HCT116 (cell line): ENCODE results near the gene TUT7. TPM values are rescaled to one million over a fixed set of nuclear protein-coding genes. Genes with fewer than 3 reads are reported as not detected.

ENCODE experiments used
- ATAC-seq: fragments of 200-7000 bp; cut with Tn5 transposase; 2 replicates; pipeline ENCODE4 v1.9.1; 2020; ENCODE audit warnings: mild to moderate bottlenecking, moderate library complexity
- BruUV-seq: library from RNA; stranded (reverse); fragments of 400-500 nt; replicated peaks from 2 replicates; lab custom pipeline; 2021; lab: Mats Ljungman, UMichigan
- CTCF ChIA-PET: fragments of 300-600 bp; sonication (Branson Sonifier 250); formaldehyde crosslinking; loops from one replicate; lab custom pipeline; 2021; ENCODE audit warnings: antibody characterized with exemption; lab: Charles Lee
- POLR2A ChIA-PET: fragments of 300-600, 350-600 bp; sonication (Branson Sonifier 250); formaldehyde crosslinking; loops from one replicate; lab custom pipeline; 2021; ENCODE audit warnings: antibody characterized with exemption; lab: Charles Lee
- RAD21 ChIA-PET, 2 experiments: fragments of 300-600 bp; sonication (Branson Sonifier 250); formaldehyde crosslinking; loops; one replicate each; lab custom pipeline; 2023; ENCODE audit warnings: low total read pairs in 2 of 2; ENCODE audit not compliant: uncharacterized antibody in 2 of 2, unreplicated experiment in 2 of 2, low non-redundant PET in 1 of 2; lab: Charles Lee
- DNase-seq: peaks from one replicate; pipeline ENCODE4 v3.0.0-alpha.2; 2010; ENCODE audit warnings: low read depth, low spot score
- H2AFZ ChIP-seq: fragments of 200-600 bp; shearing (Covaris generic), sonication (generic); 2 replicates; pipeline ENCODE4 v1.6.1; 2017; ENCODE audit warnings: low read depth, mixed run types, mixed read lengths, antibody characterized with exemption, low read length; ENCODE audit not compliant: poor library complexity, severe bottlenecking
- H3K27ac ChIP-seq: 2 replicates; pipeline ENCODE4 v1.5.1; 2012; ENCODE audit warnings: low read depth, low read length
- H3K27me3 ChIP-seq: fragments of 200-600 bp; sonication (generic); 2 replicates; pipeline ENCODE4 v1.6.1; 2016; ENCODE audit warnings: mixed run types, low read length, mixed read lengths; ENCODE audit not compliant: insufficient read depth
- H3K36me3 ChIP-seq, 2 experiments: fragments of 200-500 bp in 1 of 2; fragments of 200-600 bp in 1 of 2; sonication (Bioruptor generic) in 1 of 2; sonication (generic) in 1 of 2; 2 replicates each; pipeline versions ENCODE4 v1.5.1 to v1.6.1; 2014 to 2016; ENCODE audit warnings: low read length in 2 of 2, inconsistent platforms in 1 of 2, mixed read lengths in 1 of 2, mixed run types in 1 of 2; ENCODE audit not compliant: insufficient read depth in 2 of 2, control insufficient read depth in 1 of 2
- H3K4me1 ChIP-seq, 2 experiments: fragments of 200-600 bp in 1 of 2; sonication (generic) in 1 of 2; 2 replicates each; pipeline versions ENCODE4 v1.5.1 to v1.6.1; 2012 to 2017; ENCODE audit warnings: low read length in 2 of 2, inconsistent platforms in 1 of 2, mild to moderate bottlenecking in 1 of 2, mixed read lengths in 1 of 2, mixed run types in 1 of 2, moderate library complexity in 1 of 2; ENCODE audit not compliant: insufficient read depth in 2 of 2, control insufficient read depth in 1 of 2
- H3K4me2 ChIP-seq: fragments of 200-600 bp; sonication (generic); 2 replicates; pipeline ENCODE4 v1.6.1; 2017; ENCODE audit warnings: mixed run types, low read length, mixed read lengths
- H3K4me3 ChIP-seq, 2 experiments: fragments of 200-600 bp in 1 of 2; sonication (generic) in 1 of 2; replicated peaks in 1 of 2; 2 replicates each; pipeline ENCODE4 v1.5.1; 2011 to 2016; ENCODE audit warnings: low read length in 2 of 2, control low read depth in 1 of 2, low read depth in 1 of 2, mild to moderate bottlenecking in 1 of 2, mixed read lengths in 1 of 2, mixed run types in 1 of 2
- H3K79me2 ChIP-seq: fragments of 200-600 bp; sonication (generic); 2 replicates; pipeline ENCODE4 v1.6.1; 2017; ENCODE audit warnings: mild to moderate bottlenecking, mixed run types, low read length, moderate library complexity, mixed read lengths; ENCODE audit not compliant: insufficient read depth
- H3K9ac ChIP-seq: fragments of 200-600 bp; sonication (generic); 2 replicates; pipeline ENCODE4 v1.6.1; 2016; ENCODE audit warnings: low read length, mixed read lengths
- H3K9me2 ChIP-seq: fragments of 200-600 bp; sonication (generic), shearing (Covaris generic); 2 replicates; pipeline ENCODE4 v1.6.1; 2017; ENCODE audit warnings: mixed run types, mild to moderate bottlenecking, moderate library complexity; ENCODE audit not compliant: insufficient read depth
- H3K9me3 ChIP-seq, 2 experiments: fragments of 200-500 bp in 1 of 2; fragments of 200-600 bp in 1 of 2; sonication (Bioruptor generic) in 1 of 2; sonication (generic) in 1 of 2; 2 replicates each; pipeline ENCODE4 v1.6.1; 2014 to 2017; ENCODE audit warnings: low read length in 2 of 2, mixed read lengths in 2 of 2, inconsistent platforms in 1 of 2, low read depth in 1 of 2, mild to moderate bottlenecking in 1 of 2, mixed run types in 1 of 2, moderate library complexity in 1 of 2; ENCODE audit not compliant: control insufficient read depth in 1 of 2, insufficient read depth in 1 of 2
- H4K20me1 ChIP-seq: fragments of 200-600 bp; sonication (generic), shearing (Covaris generic); 2 replicates; pipeline ENCODE4 v1.6.1; 2017; ENCODE audit warnings: mixed run types, mild to moderate bottlenecking, moderate library complexity; ENCODE audit not compliant: insufficient read depth
- CEBPB ChIP-seq: IDR thresholded peaks from 2 replicates; pipeline ENCODE4 v1.6.1; 2012; ENCODE audit warnings: low read depth
- POLR2A ChIP-seq: IDR thresholded peaks from 2 replicates; pipeline ENCODE4 v1.7.0; 2011; ENCODE audit warnings: borderline replicate concordance; ENCODE audit not compliant: insufficient read depth, insufficient read length; ENCODE audit errors: extremely low read depth
- RAD21 ChIP-seq: IDR thresholded peaks from 2 replicates; pipeline ENCODE4 v1.6.1; 2012; ENCODE audit warnings: low read depth, mild to moderate bottlenecking
- SRF ChIP-seq: IDR thresholded peaks from 2 replicates; pipeline ENCODE4 v1.6.1; 2012; ENCODE audit warnings: low read depth
- intact Hi-C: fragments of 100-400 bp; cut with micrococcal nuclease; formaldehyde crosslinking; loops from 2 replicates; pipeline ENCODE4 v1.10.0; 2022
- total RNA-seq: library from RNA; stranded (reverse); gene quantifications from one replicate; pipeline ENCODE4 v1.2.1, GENCODE V29; 2021; ENCODE audit not compliant: unreplicated experiment
- TF ChIP-seq, protein P1 (sequence below), 3 experiments: fragments of 200-600 bp in 1 of 3; sonication (generic) in 1 of 3; IDR thresholded peaks in 2 of 3; conservative IDR thresholded peaks in 1 of 3; 2 replicates each; pipeline ENCODE4 v1.5.1; 2012 to 2017; ENCODE audit warnings: low read depth in 2 of 3, low read length in 2 of 3, antibody characterized with exemption in 1 of 3, borderline replicate concordance in 1 of 3, control low read depth in 1 of 3, mild to moderate bottlenecking in 1 of 3, mixed read lengths in 1 of 3, mixed run types in 1 of 3, moderate library complexity in 1 of 3; ENCODE audit not compliant: insufficient read depth in 1 of 3
- TF ChIP-seq, protein P2 (sequence below): IDR thresholded peaks from 2 replicates; pipeline ENCODE4 v1.6.1; 2012

TUT7 gene
- total RNA-seq, 1 experiment from 2014 or later = 23.1 TPM

DNA sequence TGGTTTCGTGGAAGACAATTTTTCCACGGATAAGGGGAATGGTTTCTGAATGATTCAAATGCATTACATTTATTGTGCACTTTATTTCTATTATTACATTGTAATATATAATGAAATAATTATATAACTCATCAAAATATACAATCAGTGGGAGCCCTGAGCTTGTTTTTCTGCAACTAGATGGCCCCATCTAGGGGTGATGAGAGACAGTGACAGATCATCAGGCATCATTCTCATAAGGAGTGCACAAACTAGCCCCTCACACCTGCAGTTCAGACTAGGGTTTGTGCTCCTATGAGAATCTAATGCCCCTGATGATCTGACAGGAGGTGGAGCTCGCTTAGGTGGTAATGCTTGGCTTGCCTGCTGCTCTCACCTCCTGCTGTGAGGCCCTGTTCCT is 78.2 kb downstream of the TUT7 start:
- Histone ChIP-seq H3K4me3 (no peak overlapping the region), H3K27ac (no peak overlapping the region), H3K4me1 (peaks cover 2 to 4% of the 10 kb centered on the region in 2 experiments; a peak in 3 of 4 replicates), H2AFZ (no peak overlapping the region), H4K20me1 (peaks cover 3% of the 10 kb centered on the region; the same call in 1 of the 2 replicates), H3K9ac (no peak overlapping the region), H3K4me2 (no peak overlapping the region), H3K9me2 (no peaks in the 10 kb centered on the region), H3K36me3 (peaks cover 14 to 16% of the 10 kb centered on the region in 2 experiments; a peak in 2 of 4 replicates), H3K79me2 (peaks cover 68% of the 10 kb centered on the region), H3K27me3 (no peaks in the 10 kb centered on the region), H3K9me3 (no peaks in the 10 kb centered on the region)
- CTCF ChIA-PET = interaction anchor here (0.5 to 1.6 kb wide), 4 partner anchors 8 to 451 kb away, joined by 3 to 7 read pairs (median 4); no protein-coding TSS in a partner anchor
- POLR2A ChIA-PET = no interaction called here
- DNase-seq (no peak), ATAC-seq (peak; percentile 70)
- peak; percentile 34 for TF ChIP-seq RAD21
- TF ChIP-seq, protein P1, sequence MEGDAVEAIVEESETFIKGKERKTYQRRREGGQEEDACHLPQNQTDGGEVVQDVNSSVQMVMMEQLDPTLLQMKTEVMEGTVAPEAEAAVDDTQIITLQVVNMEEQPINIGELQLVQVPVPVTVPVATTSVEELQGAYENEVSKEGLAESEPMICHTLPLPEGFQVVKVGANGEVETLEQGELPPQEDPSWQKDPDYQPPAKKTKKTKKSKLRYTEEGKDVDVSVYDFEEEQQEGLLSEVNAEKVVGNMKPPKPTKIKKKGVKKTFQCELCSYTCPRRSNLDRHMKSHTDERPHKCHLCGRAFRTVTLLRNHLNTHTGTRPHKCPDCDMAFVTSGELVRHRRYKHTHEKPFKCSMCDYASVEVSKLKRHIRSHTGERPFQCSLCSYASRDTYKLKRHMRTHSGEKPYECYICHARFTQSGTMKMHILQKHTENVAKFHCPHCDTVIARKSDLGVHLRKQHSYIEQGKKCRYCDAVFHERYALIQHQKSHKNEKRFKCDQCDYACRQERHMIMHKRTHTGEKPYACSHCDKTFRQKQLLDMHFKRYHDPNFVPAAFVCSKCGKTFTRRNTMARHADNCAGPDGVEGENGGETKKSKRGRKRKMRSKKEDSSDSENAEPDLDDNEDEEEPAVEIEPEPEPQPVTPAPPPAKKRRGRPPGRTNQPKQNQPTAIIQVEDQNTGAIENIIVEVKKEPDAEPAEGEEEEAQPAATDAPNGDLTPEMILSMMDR (IDR thresholded peaks at IDR 0.05 in 2 of 3, conservative IDR thresholded peaks at IDR 0.05 in 1 of 3; ENCODE audit: borderline replicate concordance in 1 of 3, insufficient read depth in 1 of 3, low read depth in 2 of 3, low read length in 2 of 3) = peak; percentile 14 to 27 (median 26); a peak in 1 of 6 replicates
- TF ChIP-seq, protein P2, sequence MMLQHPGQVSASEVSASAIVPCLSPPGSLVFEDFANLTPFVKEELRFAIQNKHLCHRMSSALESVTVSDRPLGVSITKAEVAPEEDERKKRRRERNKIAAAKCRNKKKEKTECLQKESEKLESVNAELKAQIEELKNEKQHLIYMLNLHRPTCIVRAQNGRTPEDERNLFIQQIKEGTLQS = no peak
- intact Hi-C loops = loop anchor here (10.0 kb wide), 1 partner anchor 451 kb away; no protein-coding TSS in a partner anchor
- no TSS peak for BruUV-seq
- RAD21 ChIA-PET = no interaction called here

DNA sequence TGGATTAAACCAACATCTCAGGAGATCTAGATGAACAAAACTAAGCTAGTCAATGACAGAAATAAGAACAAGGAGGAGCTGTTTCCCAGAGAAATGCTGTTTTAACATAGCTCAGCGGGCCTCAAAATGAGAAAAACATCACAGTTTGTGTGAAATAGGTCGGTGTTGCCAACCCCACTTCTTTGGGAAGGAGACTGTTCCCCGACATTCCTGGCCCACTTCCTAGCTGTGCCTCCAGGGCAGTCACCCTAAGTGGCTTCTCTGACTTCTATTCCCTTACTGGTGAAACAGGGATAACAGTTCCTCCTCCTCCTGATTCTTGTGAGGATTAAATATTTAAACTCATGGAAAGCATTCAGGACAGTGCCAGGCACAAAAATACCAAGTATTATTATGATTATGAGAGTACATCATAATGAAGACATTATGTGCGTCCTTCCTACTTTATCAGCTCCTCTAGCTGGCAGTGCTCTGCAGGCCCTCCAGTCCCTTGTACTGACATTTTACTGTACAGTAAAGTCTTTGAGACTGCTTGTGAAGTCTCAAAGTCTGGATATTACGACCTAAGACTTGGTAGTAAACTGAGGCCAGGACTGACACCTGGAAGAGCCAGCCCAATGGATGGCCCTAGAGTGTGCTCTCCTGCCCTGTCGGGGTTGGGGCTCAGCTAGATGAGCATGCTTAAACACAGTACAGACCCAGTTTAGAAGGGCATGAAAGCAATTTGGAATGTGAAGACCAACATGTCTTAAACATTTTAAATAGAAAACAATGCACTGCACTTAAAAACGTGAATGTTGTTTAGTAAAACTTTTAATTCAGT is 79.2 kb downstream of the TUT7 start:
- H3K4me3 ChIP-seq = no peak overlapping the region
- H4K20me1 ChIP-seq = peaks cover 3% of the 10 kb centered on the region; the same call in 1 of the 2 replicates
- H2AFZ ChIP-seq = no peak overlapping the region
- peaks cover 59% of the 10 kb centered on the region for H3K79me2 ChIP-seq
- peaks cover 14 to 17% of the 10 kb centered on the region in 2 experiments; a peak in 2 of 4 replicates for H3K36me3 ChIP-seq
- no peak overlapping the region for H3K9ac ChIP-seq
- no peak overlapping the region for H3K4me2 ChIP-seq
- H3K9me2 ChIP-seq = no peaks in the 10 kb centered on the region
- DNase-seq (no peak), ATAC-seq (no peak)
- TF ChIP-seq SRF (no peak), POLR2A (no peak), CEBPB (no peak)
- intact Hi-C loops = loop anchor here (10.0 kb wide), 1 partner anchor 450 kb away; no protein-coding TSS in a partner anchor
- no peaks in the 10 kb centered on the region for H3K4me1 ChIP-seq
- POLR2A ChIA-PET = no interaction called here
- no peaks in the 10 kb centered on the region for H3K9me3 ChIP-seq
- CTCF ChIA-PET = interaction anchor here (0.5 to 1.6 kb wide), 2 partner anchors 73 to 199 kb away, joined by 3 to 7 read pairs; no protein-coding TSS in a partner anchor
- H3K27me3 ChIP-seq = no peaks in the 10 kb centered on the region
- RAD21 ChIA-PET = no interaction called here
- BruUV-seq = no TSS peak
- no peak overlapping the region for H3K27ac ChIP-seq
